Activated T-cell treated with anti-CD3 and anti-CD28 coated beads, Interleukin-2, amount 50 U/mL, for 48 hours (primary cell): ENCODE measurements around the gene S100A2.
"Not testable (repeated sequence)": the region's sequence is repeated elsewhere in the genome, so short reads cannot be mapped to it uniquely, and the experiment has no call there.

Experiments used
- DNase-seq, 2 experiments: peaks; one replicate each; pipeline ENCODE4 v3.0.0-alpha.2; 2020

S100A2 gene

DNA sequence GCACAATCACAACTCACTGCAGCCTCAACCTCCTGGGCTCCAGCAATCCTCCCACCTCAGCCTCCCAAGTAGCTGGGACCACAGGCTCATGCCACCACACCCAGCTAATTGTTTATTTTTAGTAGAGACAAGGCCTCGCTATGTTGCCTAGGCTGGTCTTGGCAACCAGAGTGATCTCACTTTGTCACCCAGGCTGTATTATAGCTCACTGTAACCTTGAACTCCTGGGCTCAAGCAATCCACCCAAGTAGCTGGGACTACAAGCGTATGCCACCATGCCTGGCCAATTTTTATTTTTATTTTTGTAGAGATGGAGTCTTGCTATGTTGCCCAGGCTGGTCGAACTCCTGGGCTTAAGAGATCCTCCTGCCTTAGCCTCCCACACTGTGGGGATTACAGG lies 3.6 kb downstream of the S100A2 start:
- not testable (repeated sequence) for DNase-seq

DNA sequence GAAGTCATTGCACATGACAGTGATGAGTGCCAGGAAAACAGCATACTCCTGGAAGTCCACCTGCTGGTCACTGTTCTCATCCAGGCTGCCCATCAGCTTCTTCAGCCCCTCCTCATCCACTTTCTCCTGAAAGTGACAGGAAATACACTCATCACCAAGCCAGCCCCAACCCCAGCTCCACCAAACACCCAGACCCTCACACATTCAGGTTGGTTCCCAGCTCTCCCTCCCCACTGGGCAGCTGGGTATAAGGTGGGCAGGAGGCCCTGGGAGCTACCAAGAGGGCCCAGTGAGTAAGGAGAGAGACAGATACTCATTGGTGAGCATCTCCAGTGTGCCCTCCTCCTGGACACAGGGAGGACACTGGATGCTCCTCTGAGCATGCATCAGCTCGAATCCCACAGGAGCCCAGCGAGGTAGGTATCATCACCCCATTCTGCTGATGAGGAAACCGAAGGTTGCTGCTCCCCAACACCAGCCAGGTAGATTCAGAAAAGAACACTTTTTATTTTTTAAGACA lies 4.1 kb downstream of the S100A2 start:
- DNase-seq: no peak

DNA sequence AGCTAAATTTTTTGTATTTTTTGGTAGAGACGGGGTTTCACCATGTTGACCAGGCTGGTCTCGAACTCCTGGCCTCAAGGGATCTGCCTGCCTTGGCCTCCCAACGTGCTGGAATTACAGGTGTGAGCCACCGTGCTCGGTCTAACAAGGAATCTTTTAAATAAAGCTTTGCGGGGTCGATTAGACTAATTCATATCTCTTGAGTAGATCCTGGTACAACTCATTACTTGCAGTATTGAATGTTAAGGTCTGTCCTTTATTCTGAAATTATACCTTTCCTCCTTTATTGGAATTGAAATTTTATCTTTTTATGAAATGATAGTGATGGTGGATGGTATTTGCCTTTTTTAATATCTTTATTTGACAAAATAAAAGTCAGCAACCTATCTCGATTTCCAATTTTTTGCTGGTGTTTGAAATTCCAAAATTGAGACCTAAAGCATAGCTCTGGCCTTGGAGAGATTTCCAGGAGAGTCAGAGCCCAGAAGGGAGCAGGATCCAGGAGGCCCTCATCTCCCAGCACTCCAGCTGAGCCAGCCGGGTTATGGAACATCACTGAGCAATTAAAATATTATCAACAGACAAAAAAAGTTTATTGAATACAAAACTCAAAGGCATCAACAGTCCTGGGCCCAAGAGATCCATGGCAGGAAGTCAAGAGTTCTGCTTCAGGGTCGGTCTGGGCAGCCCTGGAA lies 4.7 kb downstream of the S100A2 start:
- no peak for DNase-seq

DNA sequence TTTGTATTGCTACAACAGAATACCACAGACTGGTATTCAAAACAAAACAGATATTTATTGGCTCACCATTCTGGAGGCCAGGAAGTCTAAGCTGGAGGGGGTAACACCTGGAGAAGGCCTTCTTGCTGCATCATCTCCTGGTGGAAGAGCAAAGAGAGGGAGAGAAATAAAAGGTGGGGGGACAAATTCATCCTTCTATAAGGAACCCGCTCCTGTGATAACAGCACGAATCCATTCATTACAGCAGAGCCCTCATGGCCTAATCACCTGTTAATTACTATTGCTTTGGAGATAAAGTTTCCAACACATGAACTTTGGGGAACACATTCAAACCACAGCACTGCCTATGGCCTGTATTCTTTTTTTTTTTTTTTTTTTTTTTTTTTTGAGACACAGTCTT lies 5.4 kb downstream of the S100A2 start:
- DNase-seq: no peak

DNA sequence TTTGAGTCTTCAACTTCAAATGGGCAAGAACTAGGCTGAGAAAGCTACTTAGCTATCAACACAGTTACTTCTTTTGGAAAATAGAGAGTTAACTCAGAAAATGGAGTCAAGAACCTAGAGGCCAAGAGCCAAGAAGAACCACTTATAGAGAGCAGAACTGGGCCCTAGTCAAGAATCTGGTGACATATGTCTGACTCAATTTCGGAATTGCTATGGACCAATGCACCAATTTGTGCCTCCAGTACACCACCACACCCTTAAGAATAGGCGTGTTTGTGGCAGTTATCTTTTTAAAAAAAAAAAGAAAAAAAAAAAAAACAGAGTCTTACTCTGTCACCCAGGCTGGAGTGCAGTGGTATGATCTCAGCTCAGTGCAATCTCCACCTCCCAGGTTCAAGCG lies 7.8 kb downstream of the S100A2 start:
- no peak for DNase-seq

DNA sequence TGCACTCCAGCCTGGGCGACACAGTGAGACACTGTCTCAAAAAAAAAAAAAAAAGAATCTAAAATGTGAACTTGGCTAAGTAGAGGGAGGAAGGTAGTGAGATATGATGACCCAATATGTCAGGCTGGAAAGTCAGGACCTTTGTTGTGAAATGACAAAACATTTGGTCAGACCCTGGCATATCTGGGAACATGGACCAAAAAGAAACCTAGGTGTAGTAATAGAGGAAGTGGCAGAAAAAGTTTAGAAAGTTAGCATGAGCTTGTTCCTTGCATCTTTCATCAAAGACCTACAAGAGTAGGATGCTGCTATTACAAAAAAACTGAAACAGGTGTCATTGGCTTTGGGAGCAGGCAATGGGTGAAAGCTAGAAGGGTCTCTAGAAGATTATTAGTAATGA lies 9.3 kb downstream of the S100A2 start:
- DNase-seq: no peak

DNA sequence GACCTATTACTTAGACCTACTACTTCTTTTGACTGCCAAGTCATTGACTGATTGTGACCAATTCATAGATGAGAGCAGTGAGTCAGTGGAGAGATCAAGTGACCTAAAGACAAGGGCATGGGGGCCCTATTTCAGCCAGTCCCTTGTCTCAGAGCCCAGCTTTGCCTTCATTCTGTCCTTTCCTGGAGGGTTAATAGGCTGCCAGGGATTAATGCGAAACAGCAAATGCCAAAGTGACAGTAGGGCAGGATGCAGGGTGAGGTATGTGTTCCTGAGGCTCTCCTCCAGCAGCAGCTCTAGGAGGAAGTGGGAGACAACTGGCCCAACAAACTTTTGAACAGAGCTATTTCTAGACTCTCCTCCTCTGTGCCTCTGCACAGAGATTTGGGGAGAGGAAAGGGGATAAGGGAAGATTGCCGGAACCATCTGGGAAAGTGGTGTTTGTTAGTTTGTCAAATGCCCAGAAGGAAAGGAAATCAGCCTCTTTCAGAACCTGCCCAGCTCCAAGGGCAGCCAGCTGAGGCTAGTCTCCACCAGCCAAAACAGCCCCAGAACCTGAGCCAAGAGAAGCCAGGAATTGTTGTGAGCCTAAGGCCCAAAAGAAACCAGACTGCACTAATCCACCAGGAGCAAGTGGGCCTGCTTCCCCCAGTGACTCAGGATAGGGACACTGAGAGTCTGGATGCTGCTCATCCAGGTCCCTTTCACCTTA lies 11.7 kb downstream of the S100A2 start:
- no peak for DNase-seq

DNA sequence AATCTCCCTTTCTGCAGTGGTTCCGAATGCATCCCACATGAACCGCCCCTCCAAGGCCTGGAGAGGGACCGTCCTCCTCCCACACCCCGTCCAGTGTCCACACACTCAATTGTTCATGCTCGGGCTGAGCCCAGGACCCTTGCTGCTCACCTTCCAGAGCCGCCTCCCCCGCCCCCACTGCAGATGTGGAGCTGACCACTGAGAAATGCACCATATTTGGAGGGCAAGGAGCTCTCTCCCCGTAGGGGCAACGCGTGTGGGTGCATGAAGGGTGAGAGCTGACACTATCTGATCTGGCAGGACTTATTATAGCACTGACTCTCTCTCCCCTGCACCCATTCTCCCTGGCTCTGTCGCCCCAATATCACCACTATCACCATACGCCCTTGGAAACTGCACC lies 12.5 kb downstream of the S100A2 start:
- DNase-seq: no peak

DNA sequence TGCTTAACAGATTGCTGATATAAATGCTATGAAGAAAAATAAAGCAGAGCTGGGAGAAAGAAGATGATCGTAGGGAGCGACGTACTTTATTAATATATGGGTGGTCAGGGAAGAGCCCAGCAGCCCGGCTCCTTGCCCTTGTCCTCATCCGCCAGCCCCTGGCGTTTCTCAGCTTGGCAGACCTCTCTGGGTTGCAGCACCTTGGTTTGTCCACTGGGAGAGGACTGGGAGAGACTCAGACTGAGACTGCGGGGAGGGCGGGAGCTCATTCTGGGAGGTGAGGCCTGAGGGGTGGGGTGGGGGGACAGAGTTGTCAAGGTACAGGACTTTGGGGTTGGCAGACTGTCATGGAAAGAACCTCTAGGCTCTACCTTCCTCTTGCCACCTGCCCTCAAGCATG lies 13.3 kb downstream of the S100A2 start:
- DNase-seq: no peak

DNA sequence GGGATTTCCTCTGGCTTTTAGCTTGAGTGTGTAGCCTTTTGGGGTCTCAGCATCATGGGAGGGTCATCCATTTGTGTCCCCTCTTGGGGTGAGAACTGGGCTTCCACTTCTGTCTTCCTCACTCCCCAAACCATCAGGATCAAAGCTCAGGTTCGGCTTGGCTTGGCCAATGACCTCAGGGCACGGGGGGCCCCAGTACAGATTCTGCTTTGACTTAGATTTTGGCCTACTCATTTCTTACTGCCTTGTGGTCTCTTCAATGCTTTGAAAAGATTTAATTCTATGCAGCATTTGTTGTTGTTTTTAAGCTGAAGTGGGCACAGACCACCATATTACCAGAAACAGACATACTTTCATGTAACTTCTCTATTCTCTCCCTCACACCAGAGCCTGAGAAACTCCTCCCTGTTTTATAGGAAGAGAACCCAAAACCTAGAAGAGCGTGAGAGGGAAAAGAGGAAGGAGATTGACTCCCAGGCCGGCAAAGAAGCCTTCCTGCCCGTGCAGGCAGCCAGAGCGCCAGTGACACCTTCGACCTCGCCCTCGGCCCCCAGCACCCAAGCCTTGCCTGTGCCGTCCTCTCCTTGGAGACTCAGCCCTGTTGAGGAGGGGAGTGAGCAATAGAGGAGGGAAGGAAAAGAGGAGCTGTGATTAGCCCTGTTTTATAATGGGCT lies 14.7 kb downstream of the S100A2 start:
- no peak for DNase-seq

DNA sequence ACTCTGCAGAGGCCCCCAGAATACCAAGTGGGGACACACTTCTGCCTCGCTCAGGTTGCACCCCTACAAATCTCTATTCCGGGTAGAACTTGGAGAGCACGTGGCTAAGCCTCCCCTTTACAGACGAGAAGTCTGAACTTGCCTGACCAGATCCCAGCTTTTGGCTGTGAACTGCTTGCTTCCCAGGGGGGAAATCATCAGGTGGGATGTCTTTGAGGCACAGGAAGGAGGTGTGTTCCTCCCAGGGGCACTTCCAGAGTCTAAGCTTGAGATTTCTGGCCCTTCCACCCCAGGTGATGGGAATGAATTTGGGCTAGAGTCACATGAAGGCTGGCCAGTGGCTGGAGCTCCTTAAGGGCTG lies 15.3 kb downstream of the S100A2 start:
- no peak for DNase-seq

DNA sequence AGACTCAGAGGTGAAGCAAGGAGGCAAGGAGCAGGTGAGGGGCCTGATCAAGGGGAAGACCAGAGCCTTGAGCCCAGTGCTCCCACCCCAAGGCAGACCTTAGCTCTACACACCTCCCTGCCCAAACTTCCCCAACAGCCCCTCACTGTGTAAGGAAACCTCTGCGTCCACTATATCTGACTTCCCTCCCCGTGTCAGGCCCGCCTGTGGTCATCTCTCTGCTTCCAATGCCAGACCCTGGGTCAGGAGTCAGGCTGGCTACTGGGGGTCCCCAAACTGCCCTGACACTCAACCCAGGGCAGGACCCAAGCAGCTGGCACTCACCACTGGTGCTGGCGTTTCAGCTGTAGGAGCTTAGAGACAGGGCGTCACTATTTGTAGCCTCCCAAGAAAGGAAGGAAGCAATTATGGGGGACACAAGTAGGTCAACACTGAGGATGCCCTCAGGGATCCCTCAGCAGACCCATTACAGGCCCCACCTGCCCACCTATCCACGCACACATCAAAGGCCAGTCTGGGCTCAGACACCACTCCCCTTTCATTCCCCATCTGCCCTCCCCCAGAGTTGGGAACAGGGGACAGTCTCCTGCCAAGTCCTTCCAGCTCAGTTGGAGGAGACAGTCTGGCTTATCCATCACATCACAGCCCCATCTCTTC lies 15.8 kb downstream of the S100A2 start:
- no peak for DNase-seq

DNA sequence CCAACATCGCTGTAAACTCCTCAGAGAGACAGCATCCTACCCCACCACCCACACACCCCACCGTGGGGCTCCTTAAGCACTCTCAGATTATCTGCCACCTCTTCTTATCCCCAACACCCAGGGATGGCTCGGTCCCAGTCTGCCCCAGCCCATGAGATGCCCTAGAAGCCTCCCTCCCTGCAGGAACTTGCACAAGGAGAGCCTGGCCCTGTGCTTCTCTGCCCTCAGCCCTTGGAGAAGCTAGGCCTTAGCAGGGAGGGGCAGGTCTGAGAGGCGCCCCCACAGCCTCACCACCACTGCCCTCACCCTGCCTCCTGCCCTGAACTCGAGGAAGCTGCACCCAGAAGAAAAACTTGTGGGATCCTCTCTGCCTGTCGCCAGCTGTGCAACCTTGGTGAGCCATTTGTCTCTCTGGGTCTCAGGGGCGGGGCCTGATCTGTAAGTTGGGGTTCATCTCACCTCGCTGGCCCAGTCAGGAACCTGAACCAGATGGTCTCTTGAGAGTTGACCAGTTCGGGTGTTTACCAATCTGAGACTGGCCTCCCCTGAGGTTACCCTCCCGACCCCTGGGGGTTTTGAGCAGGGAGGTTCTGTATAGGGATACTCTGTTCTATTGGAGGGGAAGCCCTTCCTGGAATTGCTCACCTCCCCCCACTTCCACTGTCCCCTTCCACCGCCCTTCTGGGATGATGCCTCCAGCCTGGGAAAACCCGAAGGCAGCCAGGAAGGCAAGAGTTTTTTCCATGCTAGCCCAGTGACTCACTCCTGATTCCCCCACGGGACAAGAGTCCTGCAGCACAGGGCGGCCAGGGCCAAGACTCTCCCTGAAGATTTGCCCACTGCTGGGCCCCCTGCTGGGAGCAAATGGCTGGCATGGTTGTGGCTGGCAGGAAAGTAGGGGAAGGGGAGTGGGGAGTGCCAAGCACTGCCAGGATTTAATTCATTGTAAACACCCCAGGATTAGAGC lies 16.6 kb downstream of the S100A2 start, which contains the start of gene S100A3:
TSS of gene S100A3 (minus strand) at position 537 of the 967 bp plus-strand sequence. CDS start 773 bp downstream, outside the sequence.
- no peak for DNase-seq

DNA sequence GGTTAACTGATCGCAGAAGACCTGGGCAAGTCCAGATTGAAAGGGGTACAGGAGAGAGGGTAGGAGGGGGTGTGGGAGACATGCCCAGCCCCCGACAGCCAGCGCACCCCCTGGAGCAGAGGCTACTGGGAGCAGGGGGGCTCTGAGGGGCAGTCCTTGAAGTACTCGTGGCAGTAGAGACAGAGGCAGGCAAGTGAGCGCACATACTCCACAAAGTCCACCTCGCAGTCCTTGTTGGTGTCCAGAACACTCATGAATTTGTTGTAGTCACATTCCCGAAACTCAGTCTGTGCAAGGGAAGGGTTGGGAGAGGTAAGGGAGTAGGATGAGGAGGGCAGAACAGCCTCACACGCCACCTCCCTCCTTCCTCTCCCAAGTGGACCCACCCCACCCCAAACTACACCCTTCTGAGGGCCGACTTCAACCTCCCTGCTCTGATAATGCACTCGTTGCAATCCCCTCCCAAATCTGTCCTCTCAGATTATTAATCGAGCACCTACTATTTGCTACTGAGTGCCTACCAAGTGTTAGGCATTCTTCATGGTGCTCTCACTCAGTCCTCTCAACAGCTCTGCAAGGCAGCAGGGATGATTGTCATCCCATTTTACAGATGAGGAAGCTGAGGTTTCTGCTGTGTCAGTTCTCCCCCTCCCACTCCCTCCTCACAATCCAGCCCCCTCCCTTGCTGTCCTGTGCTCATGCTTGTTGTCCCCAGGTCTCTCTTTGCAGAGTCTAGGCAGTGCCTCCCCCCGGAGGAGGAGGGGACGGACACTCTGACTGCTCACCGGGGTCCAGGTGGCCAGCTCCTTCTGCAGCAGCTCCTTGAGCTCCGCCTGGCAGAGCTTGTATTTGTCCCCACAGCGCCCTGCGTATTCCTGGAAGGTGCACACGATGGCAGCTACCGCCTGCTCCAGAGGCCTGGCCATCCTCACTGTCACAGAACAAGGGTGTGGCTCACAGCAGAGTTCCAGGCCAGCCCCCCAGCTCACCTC lies 17.8 kb downstream of the S100A2 start:
- DNase-seq: no peak

DNA sequence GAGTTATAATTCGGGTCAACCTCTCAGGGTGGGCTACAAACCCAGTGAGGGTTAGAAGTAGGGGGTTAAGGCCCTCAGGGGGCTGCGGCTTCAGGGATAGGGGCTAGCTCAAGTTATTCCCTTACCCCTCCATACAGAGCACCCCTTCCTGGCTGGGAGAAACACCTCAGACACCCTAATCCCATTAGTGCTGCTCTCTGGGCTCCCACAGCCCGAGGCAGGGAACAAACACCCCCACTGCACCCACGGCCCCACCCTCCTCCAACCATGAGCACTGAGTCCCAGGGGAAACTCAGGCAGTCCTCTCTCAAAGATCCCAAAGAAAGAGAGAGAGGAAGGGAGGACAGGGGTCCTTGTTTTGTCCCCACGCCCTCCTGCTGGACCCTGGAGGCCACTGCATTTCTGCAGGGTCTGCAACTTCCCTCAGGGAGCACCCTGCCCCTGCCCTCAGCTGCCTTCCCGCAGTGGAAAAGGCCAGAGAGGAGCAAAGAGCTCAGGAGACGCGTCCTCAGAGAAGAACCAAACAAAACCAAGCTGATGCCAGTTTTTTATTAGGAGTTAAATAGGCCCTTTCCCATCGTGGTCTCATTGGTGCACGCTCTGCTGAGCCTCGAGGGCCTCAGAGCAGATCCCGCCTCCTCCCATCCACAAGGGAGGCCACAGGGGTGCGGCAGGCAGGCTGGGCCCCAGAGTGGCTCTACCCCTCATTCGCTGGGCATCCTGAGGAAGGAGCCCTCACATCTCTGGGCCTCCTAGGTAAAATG lies 18.7 kb downstream of the S100A2 start:
- no peak for DNase-seq

DNA sequence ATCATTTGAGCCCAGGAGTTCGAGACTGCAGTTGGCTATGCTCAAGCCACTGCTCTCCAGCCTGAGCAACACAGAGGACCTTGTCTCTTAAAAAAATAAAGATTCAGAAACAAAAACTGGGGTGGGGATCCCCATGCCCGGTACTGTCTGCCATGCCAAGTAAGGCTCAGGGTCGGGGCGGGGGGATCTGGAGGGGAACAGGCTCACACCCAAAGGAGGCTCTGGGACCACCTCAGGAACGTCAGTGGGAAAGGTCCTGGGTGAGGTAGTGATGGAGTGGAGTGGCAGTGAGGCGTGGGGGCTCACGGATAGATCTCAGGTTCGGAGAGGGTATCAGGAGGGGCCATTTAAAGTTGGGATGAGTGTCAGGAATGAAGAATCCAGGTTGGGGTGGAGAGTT lies 19.3 kb downstream of the S100A2 start:
- DNase-seq: no peak

DNA sequence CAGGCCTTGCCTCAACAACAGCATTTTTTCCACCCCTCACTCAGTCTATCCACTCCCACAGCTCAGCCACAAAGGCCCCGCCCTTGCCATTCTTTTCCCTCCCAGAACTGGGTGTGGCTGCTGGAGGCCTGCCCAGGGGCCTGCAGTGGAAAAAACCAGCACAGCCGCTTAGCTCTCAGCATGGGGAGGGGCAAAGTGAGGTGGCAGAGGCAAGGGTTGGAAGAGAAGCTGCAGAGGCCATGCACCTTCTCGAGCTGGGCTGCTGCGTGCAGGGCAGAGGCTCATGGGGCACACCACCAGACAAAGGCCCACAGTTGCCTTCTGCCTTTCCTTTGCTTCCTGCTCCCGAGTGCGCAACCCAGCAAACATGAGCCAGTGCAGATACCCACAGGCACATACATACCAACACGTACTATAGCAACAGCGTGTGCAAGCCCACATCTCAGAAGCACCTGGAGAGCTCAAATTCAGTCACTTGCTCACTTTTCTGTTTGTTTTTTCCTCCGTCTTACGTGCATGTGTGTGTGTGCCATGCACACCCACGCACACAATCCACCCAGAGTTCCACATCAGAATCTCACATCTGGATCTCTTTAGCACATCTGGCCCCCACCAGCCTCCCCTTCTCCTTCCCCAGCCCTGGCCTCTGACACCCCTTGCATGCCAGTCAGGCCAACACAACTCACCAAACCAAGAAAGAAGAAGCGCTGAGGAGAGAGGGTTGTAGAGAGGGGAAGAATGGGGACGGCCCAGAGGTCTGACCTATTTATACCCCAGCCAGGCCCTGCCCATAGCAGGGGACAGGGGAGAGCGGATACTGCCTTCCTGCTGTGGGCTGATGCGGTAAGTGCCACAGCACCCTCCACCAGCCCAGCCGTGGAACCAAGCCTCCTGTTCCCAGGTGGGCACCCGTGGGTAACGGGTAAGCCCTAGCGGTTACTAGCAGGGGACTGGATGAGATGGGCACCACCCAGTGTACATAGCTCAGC lies 20.3 kb downstream of the S100A2 start, which contains the start of gene S100A4:
TSS of gene S100A4 (minus strand) at position 740 of the 989 bp plus-strand sequence. CDS start 1,012 bp downstream, outside the sequence.
- peak; percentile 97 to 98 for DNase-seq

DNA sequence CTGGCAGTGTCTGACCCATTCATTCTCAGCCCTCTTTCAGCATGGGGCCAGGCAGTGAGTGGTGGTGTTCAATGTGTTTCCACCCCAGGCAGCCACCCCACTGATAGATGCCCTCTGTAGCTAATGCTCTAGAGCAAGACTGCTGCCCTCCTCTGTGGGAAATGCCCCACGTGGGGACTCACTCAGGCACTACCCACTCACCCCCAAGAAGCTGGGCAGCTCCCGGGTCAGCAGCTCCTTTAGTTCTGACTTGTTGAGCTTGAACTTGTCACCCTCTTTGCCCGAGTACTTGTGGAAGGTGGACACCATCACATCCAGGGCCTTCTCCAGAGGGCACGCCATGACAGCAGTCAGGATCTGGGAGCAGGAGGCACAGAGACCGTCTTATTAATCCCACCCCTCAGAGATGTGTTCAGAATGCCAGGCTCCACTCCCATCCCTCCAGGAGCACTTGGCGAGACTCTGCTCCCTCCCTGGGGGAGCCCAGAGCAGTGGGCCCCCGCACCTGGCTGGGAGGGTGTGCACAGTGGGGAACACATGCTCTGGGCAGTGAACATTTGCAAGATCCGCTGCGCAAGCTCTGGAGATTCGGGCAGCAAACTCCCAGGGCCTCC lies 21.1 kb downstream of the S100A2 start:
- no peak for DNase-seq
